ENCODE measurements around the gene FDCSP. TPM values are rescaled to one million over a fixed set of nuclear protein-coding genes. Genes with fewer than 3 reads are reported as not detected.

The FDCSP gene
- total RNA-seq (2022; extraction: Qiagen RNA extraction; ENCODE audit: low read depth), result not detected in 5 replicates

DNA sequence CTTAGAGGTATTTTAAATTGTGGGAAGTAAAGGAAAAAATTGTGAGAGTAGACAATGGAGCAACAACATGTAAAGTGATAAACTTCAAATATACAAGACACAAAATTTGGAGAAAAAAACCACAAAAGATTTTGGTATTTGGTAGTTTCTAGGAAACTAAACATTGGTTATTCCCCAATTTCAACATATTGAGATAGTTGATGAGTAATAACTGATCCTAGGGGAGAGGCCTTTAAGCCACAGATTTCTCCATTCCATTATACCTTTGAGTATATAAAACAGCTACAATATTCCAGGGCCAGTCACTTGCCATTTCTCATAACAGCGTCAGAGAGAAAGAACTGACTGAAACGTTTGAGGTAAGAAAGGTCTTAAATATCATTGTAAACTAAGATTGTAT is at the start of gene FDCSP:
Gene FDCSP, plus strand, starts transcription at position 301 of the 400 bp plus-strand sequence. CDS start 5,071 bp downstream, outside the sequence.

DNA sequence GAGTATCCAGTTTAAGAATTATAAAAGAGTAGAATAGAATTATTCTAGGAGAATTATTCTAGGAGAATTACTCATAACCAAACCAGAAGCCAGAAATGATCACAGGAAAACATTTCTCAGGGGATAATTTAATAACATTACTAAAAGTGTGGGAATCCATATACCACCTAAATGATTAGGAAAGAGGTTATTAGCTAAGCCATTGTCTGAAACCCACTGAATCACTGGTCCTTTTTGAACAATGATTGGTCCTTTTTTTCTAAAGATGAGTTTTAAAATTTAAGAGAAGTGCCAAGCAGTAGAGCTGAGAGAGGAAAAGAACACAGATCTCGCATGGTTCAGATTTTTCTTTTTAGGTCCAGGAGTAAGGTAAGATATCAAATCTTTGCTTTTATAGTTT is 30.5 kb upstream of the FDCSP start, which contains the start of gene ODAM:
Gene ODAM, plus strand, starts transcription at position 301 of the 400 bp plus-strand sequence. CDS start 819 bp downstream, outside the sequence.

DNA sequence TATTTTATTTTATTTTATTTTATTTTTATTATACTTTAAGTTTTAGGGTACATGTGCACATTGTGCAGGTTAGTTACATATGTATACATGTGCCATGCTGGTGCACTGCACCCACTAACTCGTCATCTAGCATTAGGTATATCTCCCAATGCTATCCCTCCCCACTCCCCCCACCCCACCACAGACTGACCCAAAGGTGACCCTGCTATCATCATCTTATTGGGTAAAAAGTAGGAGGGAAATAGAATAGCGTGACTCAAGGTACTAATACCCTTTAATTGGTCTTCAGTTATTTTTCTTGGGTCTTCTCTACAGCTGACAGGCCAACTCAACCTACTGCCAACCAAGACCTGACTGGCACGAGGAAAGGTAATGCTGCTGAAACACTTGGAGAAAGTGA is 16.4 kb downstream of the FDCSP start, which contains the start of gene CSN3:
Gene CSN3, plus strand, starts transcription at position 301 of the 400 bp plus-strand sequence. CDS start 2,223 bp downstream, outside the sequence.

Other genes with a start within 250 kb of the FDCSP start
- not detected in 5 replicates for gene STATH, start 230.2 kb upstream of the FDCSP start, total RNA-seq (2022; extraction: Qiagen RNA extraction; ENCODE audit: low read depth)
- gene HTN3, start 197.7 kb upstream of the FDCSP start, total RNA-seq (2022; extraction: Qiagen RNA extraction; ENCODE audit: low read depth), result not detected in 5 replicates
- gene HTN1, start 175.7 kb upstream of the FDCSP start, total RNA-seq (2022; extraction: Qiagen RNA extraction; ENCODE audit: low read depth), result not detected in 5 replicates
- gene PRR27, start 71.9 kb upstream of the FDCSP start, total RNA-seq (2022; extraction: Qiagen RNA extraction; ENCODE audit: low read depth), result not detected in 5 replicates
- not detected in 5 replicates for gene ODAM, start 30.4 kb upstream of the FDCSP start, total RNA-seq (2022; extraction: Qiagen RNA extraction; ENCODE audit: low read depth)
- not detected in 5 replicates for gene CSN3, start 16.5 kb downstream of the FDCSP start, total RNA-seq (2022; extraction: Qiagen RNA extraction; ENCODE audit: low read depth)
- not detected in 5 replicates for gene CABS1, start 108.9 kb downstream of the FDCSP start, total RNA-seq (2022; extraction: Qiagen RNA extraction; ENCODE audit: low read depth)
- not detected in 5 replicates for gene SMR3A, start 134.6 kb downstream of the FDCSP start, total RNA-seq (2022; extraction: Qiagen RNA extraction; ENCODE audit: low read depth)
- gene SMR3B, start 157.0 kb downstream of the FDCSP start, total RNA-seq (2022; extraction: Qiagen RNA extraction; ENCODE audit: low read depth), result not detected in 5 replicates
- not detected in 5 replicates for gene OPRPN, start 171.8 kb downstream of the FDCSP start, total RNA-seq (2022; extraction: Qiagen RNA extraction; ENCODE audit: low read depth)
- not detected in 5 replicates for gene MUC7, start 246.1 kb downstream of the FDCSP start, total RNA-seq (2022; extraction: Qiagen RNA extraction; ENCODE audit: low read depth)

Measured in A549 treated with CpdA at 1 μM for 4 hours (cell line).